ENCODE measurements around the gene GPR62.

Gene GPR62

DNA sequence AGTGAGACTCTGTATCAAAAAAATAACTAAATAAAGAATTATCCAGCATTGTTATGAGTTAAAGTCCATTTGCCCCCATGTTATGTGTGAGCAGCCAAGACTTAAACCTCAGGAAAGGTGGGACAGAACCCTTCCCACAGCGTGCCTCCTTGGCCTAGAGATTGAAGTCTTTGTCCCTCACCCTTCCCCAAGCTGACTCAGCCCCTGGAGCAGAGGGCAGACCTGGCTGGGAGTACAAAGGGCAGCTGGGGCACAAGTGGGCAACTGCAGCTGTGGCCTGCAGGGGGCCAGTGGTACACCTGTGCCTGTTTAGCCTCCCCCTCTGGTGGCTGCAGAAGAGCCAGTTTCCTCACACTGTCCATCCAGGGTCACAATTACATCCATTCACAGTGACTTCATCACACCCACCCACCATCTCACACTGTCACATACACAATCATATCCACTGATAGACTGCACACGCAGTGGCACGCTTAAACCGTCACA lies 27.2 kb downstream of the GPR62 start:
- no peak for DNase-seq (ENCODE audit: low read depth)
- peak overlapping the region; percentile 72 for H3K4me3 ChIP-seq (ENCODE audit: low read length)
- TF ChIP-seq, protein P1, sequence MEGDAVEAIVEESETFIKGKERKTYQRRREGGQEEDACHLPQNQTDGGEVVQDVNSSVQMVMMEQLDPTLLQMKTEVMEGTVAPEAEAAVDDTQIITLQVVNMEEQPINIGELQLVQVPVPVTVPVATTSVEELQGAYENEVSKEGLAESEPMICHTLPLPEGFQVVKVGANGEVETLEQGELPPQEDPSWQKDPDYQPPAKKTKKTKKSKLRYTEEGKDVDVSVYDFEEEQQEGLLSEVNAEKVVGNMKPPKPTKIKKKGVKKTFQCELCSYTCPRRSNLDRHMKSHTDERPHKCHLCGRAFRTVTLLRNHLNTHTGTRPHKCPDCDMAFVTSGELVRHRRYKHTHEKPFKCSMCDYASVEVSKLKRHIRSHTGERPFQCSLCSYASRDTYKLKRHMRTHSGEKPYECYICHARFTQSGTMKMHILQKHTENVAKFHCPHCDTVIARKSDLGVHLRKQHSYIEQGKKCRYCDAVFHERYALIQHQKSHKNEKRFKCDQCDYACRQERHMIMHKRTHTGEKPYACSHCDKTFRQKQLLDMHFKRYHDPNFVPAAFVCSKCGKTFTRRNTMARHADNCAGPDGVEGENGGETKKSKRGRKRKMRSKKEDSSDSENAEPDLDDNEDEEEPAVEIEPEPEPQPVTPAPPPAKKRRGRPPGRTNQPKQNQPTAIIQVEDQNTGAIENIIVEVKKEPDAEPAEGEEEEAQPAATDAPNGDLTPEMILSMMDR (conservative IDR thresholded peaks at IDR 0.05; ENCODE audit: low read length): peak; percentile 51

DNA sequence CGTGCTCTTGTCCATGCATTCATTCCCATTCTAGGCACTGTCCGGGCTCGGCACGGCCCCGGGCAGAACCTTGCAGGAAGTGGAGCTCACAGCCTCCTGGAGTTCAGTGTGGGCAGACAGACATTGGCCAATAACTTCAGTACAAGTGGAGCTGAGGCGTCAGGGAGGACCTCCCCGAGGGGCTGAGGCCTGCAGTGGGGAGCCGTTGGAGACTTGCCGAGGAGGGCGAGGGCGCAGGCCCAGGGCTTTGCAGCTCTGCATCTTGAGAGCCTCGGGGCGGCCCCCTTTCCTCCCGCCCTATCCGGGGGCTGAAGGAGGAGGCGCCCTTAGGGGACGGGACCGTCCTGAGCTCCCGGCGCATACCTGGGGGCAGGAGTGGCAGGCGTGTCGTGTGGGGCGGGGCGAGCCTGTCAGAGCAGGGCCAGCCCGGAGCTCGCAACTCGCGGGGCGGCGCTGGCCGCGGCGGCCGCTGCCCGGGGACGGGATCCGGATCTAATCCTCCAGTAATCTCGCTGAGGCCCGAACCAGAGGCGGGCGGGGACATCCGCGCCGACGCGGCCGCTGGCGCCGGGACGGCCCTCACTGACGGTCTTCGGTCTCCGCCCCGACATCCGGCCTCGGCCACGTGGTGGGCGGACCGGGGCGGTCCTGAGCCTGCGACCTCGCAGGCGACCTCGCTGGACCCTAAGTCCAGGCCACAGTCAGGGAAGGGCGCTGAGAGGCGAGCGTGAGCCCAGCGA lies 27.8 kb downstream of the GPR62 start, which contains the start of gene ACY1:
TSS of gene ACY1 (plus strand) at position 698 of the 740 bp plus-strand sequence. CDS start 530 bp downstream, outside the sequence.
- H3K4me3 ChIP-seq (ENCODE audit: low read length): peak within 1 kb of the TSS; percentile 72
- DNase-seq (ENCODE audit: low read depth): peak; percentile 84
- TF ChIP-seq, protein P1 (conservative IDR thresholded peaks at IDR 0.05; ENCODE audit: low read length): no peak

DNA sequence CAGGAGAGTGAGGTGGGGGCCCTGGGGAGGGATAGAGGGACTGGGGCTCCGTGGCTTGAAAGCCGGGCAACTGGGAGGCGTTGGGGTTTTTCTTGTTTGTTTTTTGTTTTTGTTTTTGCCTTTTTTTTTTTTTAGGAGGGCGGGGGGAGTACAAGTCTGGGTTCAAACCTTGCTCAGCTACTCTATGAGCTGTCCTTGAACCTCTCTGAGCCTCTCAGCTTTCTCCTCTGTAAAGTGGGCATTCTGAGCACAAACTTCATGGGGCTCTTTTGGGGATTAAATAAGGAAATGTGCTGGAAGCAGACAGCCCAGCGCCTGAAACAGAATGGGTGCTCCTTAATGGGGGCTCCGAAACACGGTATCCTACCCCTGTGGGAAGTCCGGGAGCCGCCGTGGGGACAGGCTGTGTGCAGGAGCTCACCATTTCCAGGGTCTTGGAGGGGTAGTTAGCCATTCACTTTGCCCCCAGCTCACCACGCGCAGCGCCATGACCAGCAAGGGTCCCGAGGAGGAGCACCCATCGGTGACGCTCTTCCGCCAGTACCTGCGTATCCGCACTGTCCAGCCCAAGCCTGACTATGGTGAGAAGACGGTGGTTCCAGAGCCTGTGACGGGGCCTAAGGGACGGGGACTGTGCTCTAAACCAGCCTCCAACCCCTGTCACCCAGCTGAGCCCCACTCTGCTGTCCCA lies 28.5 kb downstream of the GPR62 start:
- H3K4me3 ChIP-seq (ENCODE audit: low read length): peak overlapping the region; percentile 72
- TF ChIP-seq, protein P1 (conservative IDR thresholded peaks at IDR 0.05; ENCODE audit: low read length): no peak
- no peak for DNase-seq (ENCODE audit: low read depth)

DNA sequence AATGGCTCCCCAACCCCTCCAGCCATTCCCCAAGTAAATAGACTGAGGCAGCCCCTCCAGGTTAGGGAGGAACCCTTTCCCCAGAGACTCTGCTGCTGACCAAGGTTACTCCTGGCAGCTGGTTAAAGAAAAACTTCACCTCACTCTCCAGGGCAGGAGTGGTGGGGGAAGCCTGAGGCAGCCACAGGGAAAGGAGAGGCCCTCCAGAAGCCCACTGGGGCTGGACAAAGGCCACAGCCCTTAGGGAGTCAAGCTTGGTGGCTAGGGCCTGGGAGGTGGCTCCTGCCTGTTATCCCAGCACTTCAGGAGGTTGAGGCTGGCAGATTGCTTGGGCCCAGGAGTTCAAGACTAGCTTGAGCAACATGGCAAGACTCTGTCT lies 29.1 kb downstream of the GPR62 start:
- TF ChIP-seq, protein P1 (conservative IDR thresholded peaks at IDR 0.05; ENCODE audit: low read length): no peak
- no peak for DNase-seq (ENCODE audit: low read depth)
- peak overlapping the region; percentile 72; the same call in 1 of the 2 replicates for H3K4me3 ChIP-seq (ENCODE audit: low read length)

DNA sequence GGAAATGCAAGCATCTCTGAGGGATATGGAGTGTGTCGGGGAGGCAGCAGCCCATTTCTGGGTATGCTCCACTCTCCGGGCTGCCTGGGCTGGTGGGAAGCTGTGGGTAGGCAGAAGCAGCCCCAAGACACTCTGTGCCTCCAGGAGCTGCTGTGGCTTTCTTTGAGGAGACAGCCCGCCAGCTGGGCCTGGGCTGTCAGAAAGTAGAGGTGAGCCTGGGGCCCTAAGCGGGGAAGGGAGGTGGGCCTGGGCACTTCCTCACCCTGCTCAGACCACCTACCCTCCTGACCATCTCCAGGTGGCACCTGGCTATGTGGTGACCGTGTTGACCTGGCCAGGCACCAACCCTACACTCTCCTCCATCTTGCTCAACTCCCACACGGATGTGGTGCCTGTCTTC lies 29.9 kb downstream of the GPR62 start:
- H3K4me3 ChIP-seq (ENCODE audit: low read length): no peak overlapping the region
- TF ChIP-seq, protein P1 (conservative IDR thresholded peaks at IDR 0.05; ENCODE audit: low read length): no peak
- no peak for DNase-seq (ENCODE audit: low read depth)

DNA sequence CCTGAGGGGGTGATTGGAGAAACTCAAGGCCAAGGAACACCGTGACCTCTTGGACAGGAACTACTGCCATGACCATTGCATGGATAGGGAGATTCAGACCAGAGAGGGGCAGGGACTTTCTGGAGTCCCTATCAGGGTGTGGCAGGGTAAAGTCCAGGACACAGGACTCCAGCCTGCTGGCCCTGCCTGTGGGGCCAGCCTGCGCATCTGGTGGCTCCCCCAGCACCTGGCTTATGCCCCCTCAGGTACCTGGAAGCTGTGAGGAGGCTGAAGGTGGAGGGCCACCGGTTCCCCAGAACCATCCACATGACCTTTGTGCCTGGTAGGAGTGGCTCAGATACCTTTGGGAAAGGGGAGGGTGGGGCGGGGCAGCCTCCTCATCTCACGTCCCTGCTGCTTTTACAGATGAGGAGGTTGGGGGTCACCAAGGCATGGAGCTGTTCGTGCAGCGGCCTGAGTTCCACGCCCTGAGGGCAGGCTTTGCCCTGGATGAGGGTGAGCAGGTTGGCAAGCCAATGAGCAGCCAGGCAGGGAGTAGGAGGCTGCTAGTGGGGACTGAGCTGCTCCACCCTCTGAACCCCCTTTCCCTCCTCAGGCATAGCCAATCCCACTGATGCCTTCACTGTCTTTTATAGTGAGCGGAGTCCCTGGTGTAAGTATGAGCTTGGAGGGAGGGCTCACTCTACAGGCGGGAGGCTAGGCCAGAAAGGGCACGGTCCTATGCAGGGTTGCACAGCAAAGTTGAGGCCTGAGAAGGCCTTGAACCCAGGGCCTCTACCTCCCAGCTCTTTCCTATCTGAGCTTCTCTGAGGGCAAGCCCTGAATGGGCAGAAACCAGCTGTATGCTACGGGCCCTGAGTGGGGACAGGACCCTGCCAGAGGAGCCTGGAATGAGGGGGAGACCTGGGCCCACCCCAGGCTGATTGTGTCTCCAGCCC lies 31.1 kb downstream of the GPR62 start:
- no peak overlapping the region for H3K4me3 ChIP-seq (ENCODE audit: low read length)
- TF ChIP-seq, protein P1 (conservative IDR thresholded peaks at IDR 0.05; ENCODE audit: low read length): no peak

More for the DNA sequence above, 31.1 kb downstream of the GPR62 start:
- DNase-seq (ENCODE audit: low read depth): no peak
